ENCODE measurements around the gene MAP7.
"Not testable (repeated sequence)": the region's sequence is repeated elsewhere in the genome, so short reads cannot be mapped to it uniquely, and the experiment has no call there.

MAP7 gene

GRCh38 chr6:136421537-136422158, 128.6 kb downstream of the MAP7 start:
- no peak for DNase-seq (ENCODE audit: low spot score)

- DNase-seq (ENCODE audit: low spot score) = no peak
Observed at GRCh38 chr6:136420853-136421252, 129.4 kb downstream of the MAP7 start.

GRCh38 chr6:136415351-136416007, 134.7 kb downstream of the MAP7 start:
- no peak for DNase-seq (ENCODE audit: low spot score)

- DNase-seq (ENCODE audit: low spot score) = no peak
Observed at GRCh38 chr6:136412410-136412809, 137.8 kb downstream of the MAP7 start.

- DNase-seq (ENCODE audit: low spot score) = no peak
Observed at GRCh38 chr6:136411453-136412354, 138.5 kb downstream of the MAP7 start.

GRCh38 chr6:136411025-136411325, 139.2 kb downstream of the MAP7 start:
- DNase-seq (ENCODE audit: low spot score) = no peak

GRCh38 chr6:136410201-136411024, 139.8 kb downstream of the MAP7 start:
- DNase-seq (ENCODE audit: low spot score) = no peak

GRCh38 chr6:136409597-136409996, 140.6 kb downstream of the MAP7 start:
- DNase-seq (ENCODE audit: low spot score) = no peak

- DNase-seq (ENCODE audit: low spot score) = peak; percentile 24
Observed at GRCh38 chr6:136408204-136408603, 142.0 kb downstream of the MAP7 start.

- no peak for DNase-seq (ENCODE audit: low spot score)
Observed at GRCh38 chr6:136405420-136406029, 144.7 kb downstream of the MAP7 start.

GRCh38 chr6:136404627-136405419, 145.4 kb downstream of the MAP7 start:
- DNase-seq (ENCODE audit: low spot score) = no peak

- DNase-seq (ENCODE audit: low spot score) = no peak
Observed at GRCh38 chr6:136404007-136404406, 146.2 kb downstream of the MAP7 start.

GRCh38 chr6:136403110-136403980, 146.9 kb downstream of the MAP7 start:
- DNase-seq (ENCODE audit: low spot score) = peak; percentile 51

GRCh38 chr6:136401749-136402148, 148.5 kb downstream of the MAP7 start:
- DNase-seq (ENCODE audit: low spot score) = no peak

- not testable (repeated sequence) for DNase-seq (ENCODE audit: low spot score)
Observed at GRCh38 chr6:136401236-136401635, 149.0 kb downstream of the MAP7 start.

- no peak for DNase-seq (ENCODE audit: low spot score)
Observed at GRCh38 chr6:136398453-136398852, 151.8 kb downstream of the MAP7 start.

- DNase-seq (ENCODE audit: low spot score) = no peak
Observed at GRCh38 chr6:136396908-136397307, 153.3 kb downstream of the MAP7 start.

GRCh38 chr6:136390959-136391358, 159.3 kb downstream of the MAP7 start:
- DNase-seq (ENCODE audit: low spot score) = not testable (repeated sequence)

GRCh38 chr6:136387316-136387715, 162.9 kb downstream of the MAP7 start:
- DNase-seq (ENCODE audit: low spot score) = no peak
